Progenitor cell of endocrine pancreas (in vitro differentiated cells): ENCODE measurements around the gene OIT3. TPM values are rescaled to one million over a fixed set of nuclear protein-coding genes. Genes with fewer than 3 reads are reported as not detected.

ENCODE experiments used
- DNase-seq: peaks from one replicate; pipeline ENCODE4 v3.0.0; 2021; ENCODE audit warnings: low spot score; ENCODE audit not compliant: unreplicated experiment
- H3K27ac Mint-ChIP-seq: 2 replicates; pipeline ENCODE4 v1.8.0; 2021; ENCODE audit warnings: mild to moderate bottlenecking, moderate library complexity, mixed read lengths
- H3K27me3 Mint-ChIP-seq: 2 replicates; pipeline ENCODE4 v1.8.0; 2021; ENCODE audit warnings: mixed read lengths
- H3K36me3 Mint-ChIP-seq: 2 replicates; pipeline ENCODE4 v1.8.0; 2022; ENCODE audit warnings: mixed read lengths; ENCODE audit not compliant: insufficient read depth
- H3K4me1 Mint-ChIP-seq: 2 replicates; pipeline ENCODE4 v1.8.0; 2021; ENCODE audit warnings: low read depth, mixed read lengths
- H3K4me3 Mint-ChIP-seq: 2 replicates; pipeline ENCODE4 v1.8.0; 2021; ENCODE audit warnings: low read depth, mild to moderate bottlenecking, moderate library complexity, mixed read lengths
- H3K9me3 Mint-ChIP-seq: 2 replicates; pipeline ENCODE4 v1.8.0; 2021; ENCODE audit warnings: low read depth, mixed read lengths
- CTCF ChIP-seq: fragments of 200-600 bp; sonication (generic); IDR thresholded peaks from one replicate; pipeline ENCODE4 v1.5.0; 2021; ENCODE audit warnings: antibody characterized with exemption, mild to moderate bottlenecking; ENCODE audit not compliant: unreplicated experiment
- total RNA-seq: library from RNA; stranded (reverse); gene quantifications from 2 replicates; pipeline ENCODE4 v1.2.1, GENCODE V29; 2021

OIT3 gene
- total RNA-seq, 1 donor from 2014 or later: 1.1 TPM

- Mint-ChIP-seq H3K27ac (no peak overlapping the region), H3K4me3 (no peak overlapping the region), H3K36me3 (peaks cover 2% of the 10 kb centered on the region), H3K9me3 (no peaks in the 10 kb centered on the region), H3K27me3 (no peaks in the 10 kb centered on the region), H3K4me1 (peaks cover 24% of the 10 kb centered on the region)
- TF ChIP-seq CTCF: no peak
- DNase-seq: no peak
Measured at GRCh38 chr10:72948762-72949161, 55.2 kb downstream of the OIT3 start.

- no peak for TF ChIP-seq CTCF
- Mint-ChIP-seq H3K27ac (peak overlapping the region; percentile 64), H3K27me3 (no peaks in the 10 kb centered on the region), H3K9me3 (no peaks in the 10 kb centered on the region), H3K4me1 (peaks cover 40% of the 10 kb centered on the region), H3K4me3 (no peak overlapping the region), H3K36me3 (no peaks in the 10 kb centered on the region)
- DNase-seq: no peak
Measured at GRCh38 chr10:72951760-72952159, 58.2 kb downstream of the OIT3 start.

- peaks cover 40% of the 10 kb centered on the region for H3K4me1 Mint-ChIP-seq
- H3K27ac Mint-ChIP-seq: peak overlapping the region; percentile 96
- TF ChIP-seq CTCF: no peak
- peak overlapping the region; percentile 46 for H3K4me3 Mint-ChIP-seq
- H3K36me3 Mint-ChIP-seq: no peaks in the 10 kb centered on the region
- no peaks in the 10 kb centered on the region for H3K27me3 Mint-ChIP-seq
- no peaks in the 10 kb centered on the region for H3K9me3 Mint-ChIP-seq
- DNase-seq: no peak
Measured at GRCh38 chr10:72952189-72952588, 58.6 kb downstream of the OIT3 start.

- Mint-ChIP-seq H3K9me3 (no peaks in the 10 kb centered on the region), H3K27ac (peak overlapping the region; percentile 96), H3K4me3 (peak overlapping the region; percentile 46), H3K36me3 (no peaks in the 10 kb centered on the region), H3K4me1 (peaks cover 40% of the 10 kb centered on the region), H3K27me3 (no peaks in the 10 kb centered on the region)
- no peak for TF ChIP-seq CTCF
- no peak for DNase-seq
Measured at GRCh38 chr10:72952642-72953158, 59.2 kb downstream of the OIT3 start.

GRCh38 chr10:72953687-72954086 lies 60.1 kb downstream of the OIT3 start:
- no peaks in the 10 kb centered on the region for H3K9me3 Mint-ChIP-seq
- H3K27me3 Mint-ChIP-seq: no peaks in the 10 kb centered on the region
- no peak for TF ChIP-seq CTCF
- H3K27ac Mint-ChIP-seq: peak overlapping the region; percentile 89
- DNase-seq: no peak
- peak overlapping the region; percentile 60 for H3K4me3 Mint-ChIP-seq
- H3K4me1 Mint-ChIP-seq: peaks cover 40% of the 10 kb centered on the region
- H3K36me3 Mint-ChIP-seq: no peaks in the 10 kb centered on the region
